Measurements from ENCODE around the gene DCAF8.

Gene DCAF8

DNA sequence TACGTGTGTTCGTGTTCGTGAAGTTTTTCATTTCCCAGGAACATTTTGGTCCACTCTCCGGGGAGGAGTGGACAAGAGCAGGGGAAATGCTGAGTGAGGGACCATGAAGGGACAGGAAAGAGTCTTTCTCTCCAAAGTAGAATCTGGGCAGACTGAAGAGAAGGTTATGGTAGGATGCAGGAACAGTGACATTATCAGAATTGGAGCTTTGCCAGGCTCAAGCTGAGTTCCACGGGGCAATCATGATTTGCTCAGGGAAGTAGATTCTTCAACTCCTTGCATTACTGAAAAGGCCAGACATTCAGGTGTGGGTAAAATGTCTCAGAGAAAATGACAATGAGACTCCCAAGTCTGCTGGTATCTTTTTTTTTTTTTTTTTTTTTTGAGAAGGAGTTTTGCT lies 94.3 kb downstream of the DCAF8 start:
- no peaks in the 10 kb centered on the region for H3F3A ChIP-seq (ENCODE audit: insufficient read depth, low read length)
- no peaks in the 10 kb centered on the region for H3K79me2 ChIP-seq (ENCODE audit: insufficient read depth, low read length)
- no peaks in the 10 kb centered on the region for H3K9me3 ChIP-seq (ENCODE audit: low read length)
- no peaks in the 10 kb centered on the region for H3K9me2 ChIP-seq (ENCODE audit: low read depth, low read length)
- H4K20me1 ChIP-seq (ENCODE audit: insufficient read depth, low read length), result no peaks in the 10 kb centered on the region
- no peak overlapping the region for H2AFZ ChIP-seq (ENCODE audit: low read length)
- H3K36me3 ChIP-seq (ENCODE audit: insufficient read depth, low read length), result no peaks in the 10 kb centered on the region
- no peak overlapping the region for H3K4me3 ChIP-seq (ENCODE audit: low read depth, low read length, poor library complexity, severe bottlenecking)
- TF ChIP-seq EZH2 (IDR thresholded peaks at IDR 0.05; ENCODE audit: borderline replicate concordance, low read length), result no peak
- TF ChIP-seq, protein P1, sequence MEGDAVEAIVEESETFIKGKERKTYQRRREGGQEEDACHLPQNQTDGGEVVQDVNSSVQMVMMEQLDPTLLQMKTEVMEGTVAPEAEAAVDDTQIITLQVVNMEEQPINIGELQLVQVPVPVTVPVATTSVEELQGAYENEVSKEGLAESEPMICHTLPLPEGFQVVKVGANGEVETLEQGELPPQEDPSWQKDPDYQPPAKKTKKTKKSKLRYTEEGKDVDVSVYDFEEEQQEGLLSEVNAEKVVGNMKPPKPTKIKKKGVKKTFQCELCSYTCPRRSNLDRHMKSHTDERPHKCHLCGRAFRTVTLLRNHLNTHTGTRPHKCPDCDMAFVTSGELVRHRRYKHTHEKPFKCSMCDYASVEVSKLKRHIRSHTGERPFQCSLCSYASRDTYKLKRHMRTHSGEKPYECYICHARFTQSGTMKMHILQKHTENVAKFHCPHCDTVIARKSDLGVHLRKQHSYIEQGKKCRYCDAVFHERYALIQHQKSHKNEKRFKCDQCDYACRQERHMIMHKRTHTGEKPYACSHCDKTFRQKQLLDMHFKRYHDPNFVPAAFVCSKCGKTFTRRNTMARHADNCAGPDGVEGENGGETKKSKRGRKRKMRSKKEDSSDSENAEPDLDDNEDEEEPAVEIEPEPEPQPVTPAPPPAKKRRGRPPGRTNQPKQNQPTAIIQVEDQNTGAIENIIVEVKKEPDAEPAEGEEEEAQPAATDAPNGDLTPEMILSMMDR (IDR thresholded peaks at IDR 0.05; ENCODE audit: low read length), result no peak
- peaks cover 4% of the 10 kb centered on the region for H3K4me1 ChIP-seq (ENCODE audit: insufficient read depth, low read length, severe bottlenecking)
- H3K9ac ChIP-seq (ENCODE audit: low read length), result no peak overlapping the region
- no peak overlapping the region for H3K4me2 ChIP-seq (ENCODE audit: low read length)
- H3K27ac ChIP-seq (ENCODE audit: low read depth, low read length, poor library complexity, severe bottlenecking), result no peak overlapping the region
- H3K27me3 ChIP-seq (ENCODE audit: insufficient read depth, low read length), result no peaks in the 10 kb centered on the region; the same call in 1 of the 2 replicates

DNA sequence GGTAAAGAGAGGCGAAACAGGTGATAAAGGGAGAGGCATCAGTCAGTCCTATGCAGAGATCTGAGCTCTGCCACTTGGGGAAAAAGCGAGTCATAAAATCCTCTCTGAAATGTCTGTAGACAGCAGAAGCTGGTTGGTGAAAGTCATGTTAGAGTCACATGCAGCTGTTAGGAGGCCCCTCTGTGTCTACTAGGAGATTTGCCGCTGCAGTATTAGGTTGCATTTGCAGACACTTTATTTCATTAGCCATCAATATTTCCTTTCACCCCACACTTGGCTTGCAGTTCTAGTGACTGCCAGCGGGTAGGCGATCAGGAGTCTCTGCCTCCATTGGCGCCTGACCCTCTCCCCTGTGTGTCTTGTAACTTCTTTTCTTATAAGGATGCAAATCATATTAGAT lies 94.8 kb downstream of the DCAF8 start:
- H3F3A ChIP-seq (ENCODE audit: insufficient read depth, low read length), result no peaks in the 10 kb centered on the region
- H3K9me3 ChIP-seq (ENCODE audit: low read length), result no peaks in the 10 kb centered on the region
- H3K4me3 ChIP-seq (ENCODE audit: low read depth, low read length, poor library complexity, severe bottlenecking), result no peak overlapping the region
- no peaks in the 10 kb centered on the region for H3K9me2 ChIP-seq (ENCODE audit: low read depth, low read length)
- H3K9ac ChIP-seq (ENCODE audit: low read length), result no peak overlapping the region
- peaks cover 4% of the 10 kb centered on the region for H3K4me1 ChIP-seq (ENCODE audit: insufficient read depth, low read length, severe bottlenecking)
- H3K79me2 ChIP-seq (ENCODE audit: insufficient read depth, low read length), result no peaks in the 10 kb centered on the region
- H3K27ac ChIP-seq (ENCODE audit: low read depth, low read length, poor library complexity, severe bottlenecking), result no peak overlapping the region
- no peak overlapping the region for H3K4me2 ChIP-seq (ENCODE audit: low read length)
- H3K36me3 ChIP-seq (ENCODE audit: insufficient read depth, low read length), result no peaks in the 10 kb centered on the region
- H3K27me3 ChIP-seq (ENCODE audit: insufficient read depth, low read length), result no peaks in the 10 kb centered on the region; the same call in 1 of the 2 replicates
- H4K20me1 ChIP-seq (ENCODE audit: insufficient read depth, low read length), result no peaks in the 10 kb centered on the region
- no peak for TF ChIP-seq EZH2 (IDR thresholded peaks at IDR 0.05; ENCODE audit: borderline replicate concordance, low read length)
- TF ChIP-seq, protein P1 (IDR thresholded peaks at IDR 0.05; ENCODE audit: low read length), result no peak
- H2AFZ ChIP-seq (ENCODE audit: low read length), result no peak overlapping the region

DNA sequence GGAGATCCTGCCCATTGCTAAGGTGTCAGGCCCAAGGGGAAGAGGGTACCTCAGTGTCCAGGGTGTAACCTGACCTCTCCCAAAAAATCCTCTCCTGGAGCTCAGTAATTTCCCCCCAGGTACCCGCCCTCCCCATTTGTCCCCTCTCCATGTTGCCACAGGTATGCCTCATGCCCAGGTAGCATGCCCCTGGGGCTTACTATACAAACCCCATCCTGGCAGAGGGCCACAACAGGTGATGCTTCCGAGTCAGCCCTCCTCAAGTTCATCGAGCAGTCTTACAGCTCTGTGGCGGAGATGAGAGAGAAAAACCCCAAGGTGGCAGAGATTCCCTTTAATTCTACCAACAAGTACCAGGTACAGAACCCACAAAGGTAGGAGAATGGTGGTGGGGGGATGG lies 95.3 kb downstream of the DCAF8 start:
- H3K27ac ChIP-seq (ENCODE audit: low read depth, low read length, poor library complexity, severe bottlenecking), result no peak overlapping the region
- H4K20me1 ChIP-seq (ENCODE audit: insufficient read depth, low read length), result no peaks in the 10 kb centered on the region
- H3K4me2 ChIP-seq (ENCODE audit: low read length), result no peak overlapping the region

More for the DNA sequence above, 95.3 kb downstream of the DCAF8 start:
- Histone ChIP-seq H2AFZ (ENCODE audit: low read length) (no peak overlapping the region), H3K27me3 (ENCODE audit: insufficient read depth, low read length) (no peaks in the 10 kb centered on the region; the same call in 1 of the 2 replicates), H3K79me2 (ENCODE audit: insufficient read depth, low read length) (no peaks in the 10 kb centered on the region), H3K4me3 (ENCODE audit: low read depth, low read length, poor library complexity, severe bottlenecking) (no peak overlapping the region), H3K4me1 (ENCODE audit: insufficient read depth, low read length, severe bottlenecking) (peaks cover 4% of the 10 kb centered on the region), H3K36me3 (ENCODE audit: insufficient read depth, low read length) (no peaks in the 10 kb centered on the region), H3K9me2 (ENCODE audit: low read depth, low read length) (no peaks in the 10 kb centered on the region), H3F3A (ENCODE audit: insufficient read depth, low read length) (no peaks in the 10 kb centered on the region), H3K9ac (ENCODE audit: low read length) (no peak overlapping the region), H3K9me3 (ENCODE audit: low read length) (no peaks in the 10 kb centered on the region)
- TF ChIP-seq EZH2 (IDR thresholded peaks at IDR 0.05; ENCODE audit: borderline replicate concordance, low read length), result no peak
- TF ChIP-seq, protein P1 (IDR thresholded peaks at IDR 0.05; ENCODE audit: low read length), result no peak
